HepG2 (cell line): ENCODE data around the gene RTN1. TPM values are rescaled to one million over a fixed set of nuclear protein-coding genes. Genes with fewer than 3 reads are reported as not detected.
A peak's percentile ranks its signal among the peaks of the same experiment; 100 is the strongest.

Source experiments
- ARNT ChIP-seq: fragments of 450-650 bp; IDR thresholded peaks from 2 replicates; pipeline ENCODE4 v1.6.1; 2017
- CBX1 ChIP-seq: IDR thresholded peaks from one replicate; pipeline ENCODE4 v1.6.1; 2016; ENCODE audit warnings: antibody characterized with exemption, low read depth
- GATA4 ChIP-seq: sonication (generic); IDR thresholded peaks from 2 replicates; pipeline ENCODE4 v1.6.1; 2016; ENCODE audit warnings: antibody characterized with exemption, low read depth, borderline replicate concordance
- GATAD1 ChIP-seq: IDR thresholded peaks from 2 replicates; pipeline ENCODE4 v1.6.1; 2016; ENCODE audit warnings: missing genetic modification reagents, missing compliant biosample characterization
- HHEX ChIP-seq: IDR thresholded peaks from 2 replicates; pipeline ENCODE4 v1.6.1; 2016; ENCODE audit warnings: control low read depth
- PHF20 ChIP-seq: sonication (generic); formaldehyde crosslinking; IDR thresholded peaks from 2 replicates; pipeline ENCODE4 v1.5.0; 2020; ENCODE audit warnings: mild to moderate bottlenecking, missing genetic modification reagents
- REL ChIP-seq: sonication (generic); formaldehyde crosslinking; conservative IDR thresholded peaks from 2 replicates; pipeline ENCODE4 v1.8.0; 2022; ENCODE audit warnings: mild to moderate bottlenecking, missing genetic modification reagents, moderate library complexity
- RFX1 ChIP-seq: fragments of 450-650 bp; IDR thresholded peaks from 2 replicates; pipeline ENCODE4 v1.6.1; 2017
- RNF2 ChIP-seq: fragments of 450-650 bp; conservative IDR thresholded peaks from 2 replicates; pipeline ENCODE4 v1.6.1; 2016; ENCODE audit warnings: low read depth
- TBX3 ChIP-seq: fragments of 450-650 bp; IDR thresholded peaks from 2 replicates; pipeline ENCODE4 v1.6.1; 2017; ENCODE audit warnings: antibody characterized with exemption, mild to moderate bottlenecking, inconsistent platforms, borderline replicate concordance
- TEAD3 ChIP-seq: optimal IDR thresholded peaks from 2 replicates; pipeline ENCODE3; 2016; ENCODE audit warnings: borderline replicate concordance
- ZBTB7B ChIP-seq: sonication (generic); formaldehyde crosslinking; IDR thresholded peaks from 2 replicates; pipeline ENCODE4 v1.4.0; 2020; ENCODE audit warnings: missing genetic modification reagents
- ZNF260 ChIP-seq: sonication (generic); formaldehyde crosslinking; IDR thresholded peaks from 2 replicates; pipeline ENCODE4 v1.4.0; 2020; ENCODE audit warnings: missing genetic modification reagents, low read depth, mild to moderate bottlenecking, borderline replicate concordance
- ZNF3 ChIP-seq: IDR thresholded peaks from 2 replicates; pipeline ENCODE4 v1.7.0; 2017; ENCODE audit warnings: inconsistent platforms
- ZNF333 ChIP-seq: sonication (generic); formaldehyde crosslinking; IDR thresholded peaks from 2 replicates; pipeline ENCODE4 v1.4.0; 2020; ENCODE audit warnings: mild to moderate bottlenecking, missing genetic modification reagents, borderline replicate concordance
- ZNF589 ChIP-seq: sonication (generic); formaldehyde crosslinking; conservative IDR thresholded peaks from 2 replicates; pipeline ENCODE4 v1.8.0; 2022; ENCODE audit warnings: mild to moderate bottlenecking, moderate library complexity, missing genetic modification reagents
- ZNF605 ChIP-seq: sonication (generic); formaldehyde crosslinking; IDR thresholded peaks from 2 replicates; pipeline ENCODE4 v1.8.0; 2022; ENCODE audit warnings: mild to moderate bottlenecking, missing genetic modification reagents
- ZSCAN12 ChIP-seq: sonication (generic); formaldehyde crosslinking; IDR thresholded peaks from 2 replicates; pipeline ENCODE4 v1.9.0; 2021; ENCODE audit warnings: mild to moderate bottlenecking, missing genetic modification reagents
- ZSCAN9 ChIP-seq: IDR thresholded peaks from 2 replicates; pipeline ENCODE4 v1.6.1; 2016; ENCODE audit warnings: borderline replicate concordance
- polyA plus RNA-seq, 8 experiments: library from polyadenylated mRNA; depleted of rRNA in 3 of 8; stranded (reverse) in 7 of 8; unstranded in 1 of 8; fragments of >200 nt; fragmentation: Illumina TruSeq in 4 of 8; extraction: Trizol in 4 of 8; gene quantifications; 2 replicates each; pipeline versions ENCODE4 v1.2.1 to v1.2.3, GENCODE V29; 2011 to 2016; ENCODE audit warnings: low read depth in 4 of 8, missing spikeins in 1 of 8, mixed read lengths in 1 of 8; ENCODE audit not compliant: insufficient read depth in 1 of 8
- total RNA-seq, 5 experiments: library from RNA; depleted of rRNA; stranded (reverse); fragments of >200 nt; fragmentation: Illumina TruSeq; extraction: Trizol; gene quantifications; 2 replicates each; pipeline ENCODE4 v1.2.3, GENCODE V29; 2016; ENCODE audit warnings: low read depth in 1 of 5
- TF ChIP-seq, protein P1 (sequence below): sonication (generic); formaldehyde crosslinking; IDR thresholded peaks from 2 replicates; pipeline ENCODE4 v1.8.0; 2022; ENCODE audit warnings: missing genetic modification reagents, mild to moderate bottlenecking, borderline replicate concordance
- TF ChIP-seq, protein P2 (sequence below): sonication (generic); formaldehyde crosslinking; IDR thresholded peaks from 2 replicates; pipeline ENCODE4 v1.4.0; 2020; ENCODE audit warnings: missing genetic modification reagents
- TF ChIP-seq, protein P3 (sequence below): IDR thresholded peaks from 2 replicates; pipeline ENCODE4 v1.6.1; 2018; ENCODE audit warnings: missing genetic modification reagents
- TF ChIP-seq, protein P4 (sequence below): fragments of 450-650 bp; IDR thresholded peaks from 2 replicates; pipeline ENCODE4 v1.6.1; 2017; ENCODE audit warnings: mild to moderate bottlenecking
- TF ChIP-seq, protein P5 (sequence below): sonication (generic); formaldehyde crosslinking; IDR thresholded peaks from 2 replicates; pipeline ENCODE4 v1.9.0; 2022; ENCODE audit warnings: missing genetic modification reagents, mild to moderate bottlenecking, borderline replicate concordance

Gene RTN1
- total and polyA plus RNA-seq, 2 of the 13 experiments (the other 11 are each of a cell fraction or from before 2014, with no cell fraction given), result 0.04 to 0.18 TPM

DNA sequence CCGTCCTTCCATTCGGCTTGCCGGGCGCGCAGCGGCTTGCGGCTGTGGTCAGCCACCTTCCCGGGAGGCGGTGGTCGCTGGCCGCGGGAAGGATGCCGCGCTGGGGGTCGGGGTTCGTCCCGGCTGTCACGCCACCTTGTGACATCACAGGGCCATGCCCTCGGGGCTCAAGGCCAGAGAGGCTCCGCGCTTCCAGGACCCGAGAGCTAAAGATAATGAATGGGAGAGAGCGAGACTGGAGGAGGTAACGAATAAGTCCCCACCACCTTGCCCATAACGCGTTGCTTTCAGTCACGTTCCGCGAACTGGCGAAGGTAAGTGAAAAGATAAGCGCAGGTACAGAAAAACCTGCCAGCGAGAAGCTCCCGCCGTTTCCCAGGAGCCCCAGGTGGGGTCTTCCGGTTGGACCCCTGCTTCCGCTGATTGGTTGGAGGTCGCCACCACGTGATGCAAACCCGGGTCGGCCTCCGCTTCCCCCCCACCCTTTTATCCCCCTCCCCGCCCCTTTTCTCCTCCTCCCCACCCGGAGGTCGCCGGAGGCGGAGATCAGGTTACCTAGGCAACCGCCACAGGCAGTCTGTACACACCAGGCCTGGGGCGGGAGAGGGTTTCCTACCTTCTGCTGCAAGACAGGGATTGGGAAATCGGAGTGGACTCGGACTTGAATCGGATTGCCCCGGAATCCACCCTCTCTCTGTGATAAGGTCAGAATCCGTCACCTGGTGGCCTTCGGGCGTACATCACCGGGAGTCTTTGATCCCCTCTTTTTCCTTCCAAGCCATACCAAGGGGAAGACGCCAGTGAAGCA lies 49.2 kb upstream of the RTN1 start, which contains the start of gene LRRC9 (continued):
- peak; percentile 71 for TF ChIP-seq TEAD3 (CRISPR knock-in tag)
- TF ChIP-seq PHF20 (CRISPR knock-in tag), result 0 out of 2 replicates have a peak, but pooled peaks have one; percentile 38
- TF ChIP-seq GATA4, result no peak
- TF ChIP-seq RNF2, result 0 out of 2 replicates have a peak, but pooled peaks have one; percentile 51
- no peak for TF ChIP-seq ARNT
- TF ChIP-seq, protein P1, sequence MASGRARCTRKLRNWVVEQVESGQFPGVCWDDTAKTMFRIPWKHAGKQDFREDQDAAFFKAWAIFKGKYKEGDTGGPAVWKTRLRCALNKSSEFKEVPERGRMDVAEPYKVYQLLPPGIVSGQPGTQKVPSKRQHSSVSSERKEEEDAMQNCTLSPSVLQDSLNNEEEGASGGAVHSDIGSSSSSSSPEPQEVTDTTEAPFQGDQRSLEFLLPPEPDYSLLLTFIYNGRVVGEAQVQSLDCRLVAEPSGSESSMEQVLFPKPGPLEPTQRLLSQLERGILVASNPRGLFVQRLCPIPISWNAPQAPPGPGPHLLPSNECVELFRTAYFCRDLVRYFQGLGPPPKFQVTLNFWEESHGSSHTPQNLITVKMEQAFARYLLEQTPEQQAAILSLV (CRISPR knock-in tag), result 0 out of 2 replicates have a peak, but pooled peaks have one; percentile 52
- no peak for TF ChIP-seq TBX3
- no peak for TF ChIP-seq ZSCAN12 (CRISPR knock-in tag)
- TF ChIP-seq, protein P2, sequence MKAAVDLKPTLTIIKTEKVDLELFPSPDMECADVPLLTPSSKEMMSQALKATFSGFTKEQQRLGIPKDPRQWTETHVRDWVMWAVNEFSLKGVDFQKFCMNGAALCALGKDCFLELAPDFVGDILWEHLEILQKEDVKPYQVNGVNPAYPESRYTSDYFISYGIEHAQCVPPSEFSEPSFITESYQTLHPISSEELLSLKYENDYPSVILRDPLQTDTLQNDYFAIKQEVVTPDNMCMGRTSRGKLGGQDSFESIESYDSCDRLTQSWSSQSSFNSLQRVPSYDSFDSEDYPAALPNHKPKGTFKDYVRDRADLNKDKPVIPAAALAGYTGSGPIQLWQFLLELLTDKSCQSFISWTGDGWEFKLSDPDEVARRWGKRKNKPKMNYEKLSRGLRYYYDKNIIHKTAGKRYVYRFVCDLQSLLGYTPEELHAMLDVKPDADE (CRISPR knock-in tag), result no peak
- TF ChIP-seq, protein P3, sequence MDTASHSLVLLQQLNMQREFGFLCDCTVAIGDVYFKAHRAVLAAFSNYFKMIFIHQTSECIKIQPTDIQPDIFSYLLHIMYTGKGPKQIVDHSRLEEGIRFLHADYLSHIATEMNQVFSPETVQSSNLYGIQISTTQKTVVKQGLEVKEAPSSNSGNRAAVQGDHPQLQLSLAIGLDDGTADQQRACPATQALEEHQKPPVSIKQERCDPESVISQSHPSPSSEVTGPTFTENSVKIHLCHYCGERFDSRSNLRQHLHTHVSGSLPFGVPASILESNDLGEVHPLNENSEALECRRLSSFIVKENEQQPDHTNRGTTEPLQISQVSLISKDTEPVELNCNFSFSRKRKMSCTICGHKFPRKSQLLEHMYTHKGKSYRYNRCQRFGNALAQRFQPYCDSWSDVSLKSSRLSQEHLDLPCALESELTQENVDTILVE, result no peak
- TF ChIP-seq ZSCAN9 (CRISPR knock-in tag), result no peak
- TF ChIP-seq CBX1, result no peak
- TF ChIP-seq, protein P4, sequence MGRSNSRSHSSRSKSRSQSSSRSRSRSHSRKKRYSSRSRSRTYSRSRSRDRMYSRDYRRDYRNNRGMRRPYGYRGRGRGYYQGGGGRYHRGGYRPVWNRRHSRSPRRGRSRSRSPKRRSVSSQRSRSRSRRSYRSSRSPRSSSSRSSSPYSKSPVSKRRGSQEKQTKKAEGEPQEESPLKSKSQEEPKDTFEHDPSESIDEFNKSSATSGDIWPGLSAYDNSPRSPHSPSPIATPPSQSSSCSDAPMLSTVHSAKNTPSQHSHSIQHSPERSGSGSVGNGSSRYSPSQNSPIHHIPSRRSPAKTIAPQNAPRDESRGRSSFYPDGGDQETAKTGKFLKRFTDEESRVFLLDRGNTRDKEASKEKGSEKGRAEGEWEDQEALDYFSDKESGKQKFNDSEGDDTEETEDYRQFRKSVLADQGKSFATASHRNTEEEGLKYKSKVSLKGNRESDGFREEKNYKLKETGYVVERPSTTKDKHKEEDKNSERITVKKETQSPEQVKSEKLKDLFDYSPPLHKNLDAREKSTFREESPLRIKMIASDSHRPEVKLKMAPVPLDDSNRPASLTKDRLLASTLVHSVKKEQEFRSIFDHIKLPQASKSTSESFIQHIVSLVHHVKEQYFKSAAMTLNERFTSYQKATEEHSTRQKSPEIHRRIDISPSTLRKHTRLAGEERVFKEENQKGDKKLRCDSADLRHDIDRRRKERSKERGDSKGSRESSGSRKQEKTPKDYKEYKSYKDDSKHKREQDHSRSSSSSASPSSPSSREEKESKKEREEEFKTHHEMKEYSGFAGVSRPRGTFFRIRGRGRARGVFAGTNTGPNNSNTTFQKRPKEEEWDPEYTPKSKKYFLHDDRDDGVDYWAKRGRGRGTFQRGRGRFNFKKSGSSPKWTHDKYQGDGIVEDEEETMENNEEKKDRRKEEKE, result no peak
- no peak; the same call in 1 of the 2 replicates for TF ChIP-seq GATAD1 (CRISPR knock-in tag)
- peak; percentile 63 for TF ChIP-seq RFX1
- TF ChIP-seq ZNF605 (CRISPR knock-in tag), result 0 out of 2 replicates have a peak, but pooled peaks have one; percentile 51
- TF ChIP-seq ZNF333, result no peak
- no peak for TF ChIP-seq ZNF260
- TF ChIP-seq REL (CRISPR knock-in tag), result no peak
- TF ChIP-seq ZNF589, result no peak
- TF ChIP-seq, protein P5, sequence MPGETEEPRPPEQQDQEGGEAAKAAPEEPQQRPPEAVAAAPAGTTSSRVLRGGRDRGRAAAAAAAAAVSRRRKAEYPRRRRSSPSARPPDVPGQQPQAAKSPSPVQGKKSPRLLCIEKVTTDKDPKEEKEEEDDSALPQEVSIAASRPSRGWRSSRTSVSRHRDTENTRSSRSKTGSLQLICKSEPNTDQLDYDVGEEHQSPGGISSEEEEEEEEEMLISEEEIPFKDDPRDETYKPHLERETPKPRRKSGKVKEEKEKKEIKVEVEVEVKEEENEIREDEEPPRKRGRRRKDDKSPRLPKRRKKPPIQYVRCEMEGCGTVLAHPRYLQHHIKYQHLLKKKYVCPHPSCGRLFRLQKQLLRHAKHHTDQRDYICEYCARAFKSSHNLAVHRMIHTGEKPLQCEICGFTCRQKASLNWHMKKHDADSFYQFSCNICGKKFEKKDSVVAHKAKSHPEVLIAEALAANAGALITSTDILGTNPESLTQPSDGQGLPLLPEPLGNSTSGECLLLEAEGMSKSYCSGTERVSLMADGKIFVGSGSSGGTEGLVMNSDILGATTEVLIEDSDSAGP (CRISPR knock-in tag), result no peak; the same call in 1 of the 2 replicates
- TF ChIP-seq ZNF3 (CRISPR knock-in tag), result no peak
- peak; percentile 74; the same call in 1 of the 2 replicates for TF ChIP-seq ZBTB7B (CRISPR knock-in tag)
- no peak for TF ChIP-seq HHEX (CRISPR knock-in tag)
